Neuronal stem cell (in vitro differentiated cells): Measurements from ENCODE around the gene KCNJ6.
"Not testable (repeated sequence)": the region's sequence is repeated elsewhere in the genome, so short reads cannot be mapped to it uniquely, and the experiment has no call there.

ENCODE experiments used
- DNase-seq: peaks from one replicate; pipeline ENCODE4 v3.0.0-alpha.2; 2013; ENCODE audit warnings: low spot score
- H2AFZ ChIP-seq: one replicate; pipeline ENCODE4 v1.6.1; 2013; ENCODE audit warnings: mild to moderate bottlenecking, low read length, inconsistent platforms
- H2AK5ac ChIP-seq: 2 replicates; pipeline ENCODE4 v1.6.1; 2013; ENCODE audit warnings: low read depth, mild to moderate bottlenecking, inconsistent platforms, low read length, moderate library complexity, mixed read lengths
- H2BK120ac ChIP-seq: 2 replicates; pipeline ENCODE4 v1.6.1; 2013; ENCODE audit warnings: low read depth, mild to moderate bottlenecking, inconsistent platforms, low read length, moderate library complexity, mixed read lengths
- H2BK12ac ChIP-seq: one replicate; pipeline ENCODE4 v1.6.1; 2013; ENCODE audit warnings: low read length, inconsistent platforms
- H2BK15ac ChIP-seq: 2 replicates; pipeline ENCODE4 v1.6.1; 2013; ENCODE audit warnings: mild to moderate bottlenecking, low read length, inconsistent platforms, mixed read lengths
- H2BK5ac ChIP-seq: one replicate; pipeline ENCODE4 v1.6.1; 2013; ENCODE audit warnings: inconsistent platforms, mild to moderate bottlenecking, low read length, moderate library complexity
- H3K14ac ChIP-seq: one replicate; pipeline ENCODE4 v1.6.1; 2013; ENCODE audit warnings: low read length, inconsistent platforms
- H3K18ac ChIP-seq: 2 replicates; pipeline ENCODE4 v1.6.1; 2013; ENCODE audit warnings: low read length, inconsistent platforms
- H3K23ac ChIP-seq: 2 replicates; pipeline ENCODE4 v1.6.1; 2013; ENCODE audit warnings: low read depth, mild to moderate bottlenecking, mixed read lengths, low read length, inconsistent platforms; ENCODE audit not compliant: poor library complexity
- H3K27ac ChIP-seq: replicated peaks from 3 replicates; pipeline ENCODE4 v1.5.1; 2013; ENCODE audit warnings: low read length, inconsistent platforms
- H3K27me3 ChIP-seq, 3 experiments: 2 replicates each; pipeline ENCODE4 v1.6.1; 2013; ENCODE audit warnings: low read length in 3 of 3, mild to moderate bottlenecking in 2 of 3, inconsistent platforms in 1 of 3, low read depth in 1 of 3, mixed read lengths in 1 of 3, moderate library complexity in 1 of 3; ENCODE audit not compliant: control insufficient read depth in 3 of 3, insufficient read depth in 3 of 3
- H3K36me3 ChIP-seq, 2 donors: replicated peaks in 1 of 2; 2 replicates each; pipeline ENCODE4 v1.6.1; 2013; ENCODE audit warnings: low read length in 2 of 2; ENCODE audit not compliant: control insufficient read depth in 2 of 2, insufficient read depth in 2 of 2
- H3K4ac ChIP-seq: 2 replicates; pipeline ENCODE4 v1.6.1; 2013; ENCODE audit warnings: inconsistent platforms, mild to moderate bottlenecking, low read length, moderate library complexity
- H3K4me1 ChIP-seq, 2 donors: 1 replicate in 1 of 2; 2 replicates in 1 of 2; pipeline ENCODE4 v1.6.1; 2013; ENCODE audit warnings: low read length in 2 of 2, low read depth in 1 of 2; ENCODE audit not compliant: control insufficient read depth in 2 of 2, insufficient read depth in 1 of 2
- H3K4me2 ChIP-seq: one replicate; pipeline ENCODE4 v1.6.1; 2013; ENCODE audit warnings: mild to moderate bottlenecking, low read length, inconsistent platforms; ENCODE audit not compliant: insufficient read depth, poor library complexity, severe bottlenecking
- H3K4me3 ChIP-seq, 2 donors: 2 replicates each; pipeline ENCODE4 v1.5.1; 2013; ENCODE audit warnings: low read length in 2 of 2, mild to moderate bottlenecking in 2 of 2, inconsistent platforms in 1 of 2, moderate library complexity in 1 of 2
- H3K79me1 ChIP-seq: one replicate; pipeline ENCODE4 v1.6.1; 2013; ENCODE audit warnings: low read depth, mild to moderate bottlenecking, inconsistent platforms, low read length, moderate library complexity
- H3K9ac ChIP-seq: one replicate; pipeline ENCODE4 v1.6.1; 2013; ENCODE audit warnings: mild to moderate bottlenecking, low read depth, low read length, inconsistent platforms; ENCODE audit not compliant: poor library complexity
- H3K9me3 ChIP-seq, 2 donors: replicated peaks in 1 of 2; 2 replicates each; pipeline versions ENCODE3 to v1.6.1; 2013; ENCODE audit warnings: low read length in 2 of 2, mild to moderate bottlenecking in 2 of 2, inconsistent platforms in 1 of 2, low read depth in 1 of 2, mixed read lengths in 1 of 2, moderate library complexity in 1 of 2; ENCODE audit not compliant: control insufficient read depth in 2 of 2, insufficient read depth in 1 of 2
- H4K8ac ChIP-seq: one replicate; pipeline ENCODE4 v1.6.1; 2013; ENCODE audit warnings: low read depth, mild to moderate bottlenecking, inconsistent platforms, low read length, moderate library complexity
- H4K91ac ChIP-seq: one replicate; pipeline ENCODE4 v1.6.1; 2013; ENCODE audit warnings: low read length, low read depth, mild to moderate bottlenecking, inconsistent platforms; ENCODE audit not compliant: poor library complexity
- WGBS, 2 donors: extraction: QIAGEN DNeasy Blood & Tissue Kit; methylation state at CpG; one replicate each; pipeline ENCODE4 v1.1.7; 2013; ENCODE audit warnings: missing lambda C conversion rate in 2 of 2, mixed read lengths in 1 of 2; ENCODE audit not compliant: insufficient read length in 2 of 2, insufficient replicate concordance in 1 of 2; ENCODE audit errors: extremely low coverage in 2 of 2; 5-methylcytosine and 5-hydroxymethylcytosine counted together

KCNJ6 gene

DNA sequence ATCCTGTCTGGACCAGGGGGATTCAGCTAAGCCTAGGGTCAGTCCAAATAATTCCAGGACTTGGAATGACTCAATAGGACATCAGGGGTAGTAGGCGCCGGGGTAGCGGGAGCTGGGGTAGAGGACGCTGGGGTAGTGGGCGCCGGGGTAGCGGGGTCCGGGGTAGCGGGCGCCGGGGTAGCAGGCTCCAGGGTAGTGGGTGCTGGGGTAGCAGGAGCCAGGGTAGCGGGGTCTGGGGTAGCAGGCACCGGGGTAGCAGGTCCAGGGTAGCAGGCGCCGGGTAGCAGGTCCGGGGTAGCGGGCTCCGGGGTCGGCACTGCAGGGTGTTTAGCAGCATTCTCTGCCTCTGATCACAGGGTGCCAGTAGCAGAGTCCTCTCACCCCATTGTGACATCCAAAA lies 248.9 kb downstream of the KCNJ6 start:
- Histone ChIP-seq H3K4me1 (no peaks in the 10 kb centered on the region), H3K9ac (no peak overlapping the region), H2BK5ac (no peak overlapping the region), H3K23ac (no peak overlapping the region), H3K4me3 (no peak overlapping the region), H3K14ac (no peak overlapping the region), H3K4me2 (no peak overlapping the region), H3K79me1 (no peaks in the 10 kb centered on the region), H3K36me3 (no peaks in the 10 kb centered on the region), H3K18ac (no peak overlapping the region), H2BK12ac (no peak overlapping the region), H2AFZ (no peak overlapping the region), H3K27me3 (no peaks in the 10 kb centered on the region), H2AK5ac (peak overlapping the region; percentile 21), H2BK120ac (no peak overlapping the region), H4K8ac (no peak overlapping the region), H2BK15ac (no peak overlapping the region), H3K27ac (no peak overlapping the region), H4K91ac (no peak overlapping the region), H3K9me3 (peaks cover 0 to 7% of the 10 kb centered on the region in 2 donors), H3K4ac (no peak overlapping the region)
- DNase-seq = no peak
- WGBS, 2 donors = no CpG with 5 or more reads among the region's 19 CpGs

DNA sequence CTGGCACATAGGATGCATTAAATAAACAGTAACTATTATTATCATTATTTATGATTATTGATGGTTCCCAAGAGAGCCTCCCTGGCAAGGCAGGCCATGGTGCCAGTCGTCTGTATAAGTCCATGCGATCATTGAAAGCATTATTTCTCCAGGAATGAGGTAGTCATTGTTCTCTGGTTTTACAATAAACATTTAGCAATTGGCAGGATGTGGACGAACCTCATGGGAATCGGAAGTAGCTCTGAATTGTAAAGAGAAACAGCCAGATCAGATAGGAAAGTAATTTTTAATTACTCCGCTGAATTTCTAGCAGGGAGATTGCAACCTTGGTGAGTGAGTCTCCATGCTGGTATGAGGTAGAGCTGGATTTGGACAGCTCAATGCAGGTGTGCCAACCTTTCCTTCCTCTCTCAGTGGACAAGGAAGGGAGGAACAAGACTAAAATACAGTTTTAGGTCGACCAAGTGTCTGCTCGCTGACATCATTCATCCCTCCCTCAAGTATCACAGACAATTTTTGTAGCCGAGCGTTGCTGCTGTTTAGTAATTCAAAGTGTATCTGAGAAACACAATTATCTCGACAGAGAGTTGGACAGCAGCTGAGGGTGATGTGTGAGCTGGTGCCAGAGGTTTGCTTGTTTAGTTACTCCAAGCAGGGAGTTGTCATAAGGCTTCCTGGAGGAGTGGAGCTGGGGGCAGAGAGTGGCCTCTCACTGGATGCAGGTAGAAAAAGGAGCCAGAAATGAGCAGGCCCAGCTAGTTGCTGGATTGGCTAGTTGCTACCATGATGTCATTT lies 250.8 kb downstream of the KCNJ6 start:
- no peak overlapping the region for H2AFZ ChIP-seq
- no peak overlapping the region for H2BK5ac ChIP-seq
- H4K8ac ChIP-seq = no peak overlapping the region
- H3K4ac ChIP-seq = no peak overlapping the region
- WGBS, 2 donors = no CpG with 5 or more reads among the region's 10 CpGs
- no peak overlapping the region for H2BK120ac ChIP-seq
- H3K79me1 ChIP-seq = no peaks in the 10 kb centered on the region
- H3K9me3 ChIP-seq = peaks cover 0 to 7% of the 10 kb centered on the region in 2 donors
- H3K27me3 ChIP-seq = no peaks in the 10 kb centered on the region
- no peak overlapping the region for H2BK12ac ChIP-seq
- H3K36me3 ChIP-seq = no peaks in the 10 kb centered on the region
- no peaks in the 10 kb centered on the region for H3K4me1 ChIP-seq
- no peak for DNase-seq
- H4K91ac ChIP-seq = no peak overlapping the region
- H2AK5ac ChIP-seq = no peak overlapping the region
- H3K4me2 ChIP-seq = no peak overlapping the region
- H3K9ac ChIP-seq = no peak overlapping the region
- no peak overlapping the region for H2BK15ac ChIP-seq
- H3K23ac ChIP-seq = no peak overlapping the region
- no peak overlapping the region for H3K14ac ChIP-seq
- H3K18ac ChIP-seq = no peak overlapping the region
- no peak overlapping the region for H3K27ac ChIP-seq
- no peak overlapping the region for H3K4me3 ChIP-seq

DNA sequence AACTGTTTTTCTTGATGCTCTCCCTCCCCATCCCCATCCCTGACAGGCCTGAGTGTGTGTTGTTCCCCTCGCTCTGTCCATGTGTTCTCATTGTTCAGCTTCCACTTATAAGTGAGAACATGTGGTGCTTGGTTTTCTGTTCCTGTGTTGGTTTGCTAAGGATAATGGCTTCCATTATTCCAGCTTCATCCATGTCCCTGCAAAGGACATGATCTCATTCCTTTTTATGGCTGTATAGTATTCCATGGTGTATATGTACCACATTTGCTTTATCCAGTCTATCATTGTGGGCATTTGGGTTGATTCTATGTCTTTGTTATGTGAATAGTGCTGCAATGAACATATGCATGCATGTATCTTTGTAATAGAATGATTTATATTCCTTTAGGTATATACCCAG lies 254.0 kb downstream of the KCNJ6 start:
- not testable (repeated sequence) for H3K27me3 ChIP-seq, H3K9ac ChIP-seq, H4K8ac ChIP-seq, H3K4me1 ChIP-seq, H3K23ac ChIP-seq, H2BK12ac ChIP-seq, H3K27ac ChIP-seq, H2BK120ac ChIP-seq, H3K4me2 ChIP-seq, H3K4ac ChIP-seq, DNase-seq, H2AFZ ChIP-seq, H2BK15ac ChIP-seq, H3K14ac ChIP-seq, H3K9me3 ChIP-seq, H4K91ac ChIP-seq, H3K79me1 ChIP-seq, H2AK5ac ChIP-seq, H3K18ac ChIP-seq, H3K4me3 ChIP-seq, H3K36me3 ChIP-seq, H2BK5ac ChIP-seq
- no CpG with 5 or more reads among the region's 1 CpG for WGBS, 2 donors

DNA sequence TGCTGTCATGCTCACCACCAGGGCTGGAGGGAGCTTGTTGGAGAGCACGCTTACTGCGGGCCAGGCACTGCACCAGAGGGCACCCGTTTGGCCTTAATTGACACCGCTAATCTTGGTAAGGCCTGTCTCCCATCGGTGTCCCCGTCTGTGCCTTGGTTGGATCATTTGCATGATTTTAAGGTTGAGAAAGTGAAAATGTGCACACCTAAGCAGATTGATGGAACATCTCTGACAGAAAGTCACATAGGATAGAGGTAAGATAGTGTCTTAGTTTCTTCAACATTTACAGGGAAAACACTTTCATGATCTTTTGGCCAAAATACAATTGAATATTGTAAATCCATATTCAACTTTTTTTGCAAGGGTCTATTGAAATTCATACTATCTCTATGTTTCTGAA lies 255.5 kb downstream of the KCNJ6 start:
- no peak overlapping the region for H2BK12ac ChIP-seq
- no peak overlapping the region for H3K14ac ChIP-seq
- H3K36me3 ChIP-seq = no peaks in the 10 kb centered on the region
- H3K27me3 ChIP-seq = no peaks in the 10 kb centered on the region
- H3K23ac ChIP-seq = no peak overlapping the region
- H2BK15ac ChIP-seq = no peak overlapping the region
- no peaks in the 10 kb centered on the region for H3K79me1 ChIP-seq
- peaks cover 0 to 1% of the 10 kb centered on the region in 2 donors for H3K4me1 ChIP-seq
- H2AK5ac ChIP-seq = no peak overlapping the region
- H2AFZ ChIP-seq = no peak overlapping the region
- WGBS, 2 donors = no CpG with 5 or more reads among the region's 6 CpGs
- no peak overlapping the region for H3K4me3 ChIP-seq
- no peak overlapping the region for H3K18ac ChIP-seq
- no peak overlapping the region for H3K9ac ChIP-seq
- no peak overlapping the region for H2BK120ac ChIP-seq
- H4K91ac ChIP-seq = no peak overlapping the region
- DNase-seq = no peak
- no peak overlapping the region for H3K4ac ChIP-seq
- no peak overlapping the region for H2BK5ac ChIP-seq
- H3K9me3 ChIP-seq = peaks cover 0 to 5% of the 10 kb centered on the region in 2 donors
- no peak overlapping the region for H3K27ac ChIP-seq
- H4K8ac ChIP-seq = no peak overlapping the region
- H3K4me2 ChIP-seq = no peak overlapping the region
